K562 (cell line): ENCODE results near the gene NRTN. TPM values are rescaled to one million over a fixed set of nuclear protein-coding genes. Genes with fewer than 3 reads are reported as not detected.

ENCODE experiments used
- ARID4B ChIP-seq: sonication (generic); formaldehyde crosslinking; IDR thresholded peaks from 2 replicates; pipeline ENCODE4 v1.8.0; 2022; ENCODE audit warnings: mild to moderate bottlenecking, missing genetic modification reagents
- ATF3 ChIP-seq, 2 experiments: fragments of 450-650 bp in 1 of 2; sonication (generic) in 1 of 2; formaldehyde crosslinking in 1 of 2; IDR thresholded peaks in 1 of 2; conservative IDR thresholded peaks in 1 of 2; 2 replicates each; pipeline versions ENCODE4 v1.6.1 to v1.8.1; 2016 to 2023; ENCODE audit warnings: mild to moderate bottlenecking in 2 of 2, moderate library complexity in 2 of 2, inconsistent platforms in 1 of 2, missing genetic modification reagents in 1 of 2
- CC2D1A ChIP-seq: fragments of 450-650 bp; IDR thresholded peaks from 2 replicates; pipeline ENCODE4 v1.6.1; 2017; ENCODE audit warnings: mild to moderate bottlenecking
- CEBPB ChIP-seq: fragments of 450-650 bp; IDR thresholded peaks from 2 replicates; pipeline ENCODE4 v1.6.1; 2016; ENCODE audit warnings: missing genetic modification characterization, missing compliant biosample characterization
- EGR1 ChIP-seq: fragments of 450-650 bp; conservative IDR thresholded peaks from 2 replicates; pipeline ENCODE4 v1.6.1; 2017; ENCODE audit warnings: mild to moderate bottlenecking
- FOSL1 ChIP-seq: fragments of 200-800 bp; sonication (Bioruptor generic); conservative IDR thresholded peaks from 2 replicates; pipeline ENCODE4 v1.6.1; 2016; ENCODE audit warnings: missing genetic modification characterization, missing compliant biosample characterization
- MEF2A ChIP-seq: IDR thresholded peaks from 2 replicates; pipeline ENCODE4 v1.6.1; 2011; ENCODE audit warnings: low read depth, mild to moderate bottlenecking, low read length, moderate library complexity; ENCODE audit not compliant: control insufficient read depth
- NR2F6 ChIP-seq: fragments of 450-650 bp; formaldehyde crosslinking; IDR thresholded peaks from 2 replicates; pipeline ENCODE4 v1.4.0; 2020; ENCODE audit warnings: mild to moderate bottlenecking
- NRF1 ChIP-seq, 2 experiments: fragments of 450-650 bp; IDR thresholded peaks in 1 of 2; conservative IDR thresholded peaks in 1 of 2; 2 replicates each; pipeline ENCODE4 v1.6.1; 2014; ENCODE audit warnings: mild to moderate bottlenecking in 2 of 2
- PHF21A ChIP-seq: fragments of 450-650 bp; IDR thresholded peaks from 2 replicates; pipeline ENCODE4 v1.6.1; 2017; ENCODE audit warnings: low read depth, borderline replicate concordance
- SNIP1 ChIP-seq: fragments of 450-650 bp; IDR thresholded peaks from 2 replicates; pipeline ENCODE4 v1.7.1; 2017; ENCODE audit warnings: low read depth, mild to moderate bottlenecking
- WHSC1 ChIP-seq: IDR thresholded peaks from one replicate; pipeline ENCODE4 v1.6.1; 2012; ENCODE audit warnings: low read length, control low read depth, inconsistent platforms
- ZBTB2 ChIP-seq: fragments of 450-650 bp; IDR thresholded peaks from 2 replicates; pipeline ENCODE4 v1.6.1; 2016; ENCODE audit warnings: antibody characterized with exemption
- ZEB2 ChIP-seq: fragments of 450-650 bp; IDR thresholded peaks from 2 replicates; pipeline ENCODE4 v1.6.1; 2016
- ZNF133 ChIP-seq: fragments of 250-450 bp; sonication (Bioruptor Pico); IDR thresholded peaks from 2 replicates; pipeline ENCODE4 v1.4.0; 2020; ENCODE audit warnings: mild to moderate bottlenecking
- ZNF592 ChIP-seq: fragments of 450-650 bp; IDR thresholded peaks from 2 replicates; pipeline ENCODE4 v1.6.1; 2017; ENCODE audit warnings: antibody characterized with exemption, mild to moderate bottlenecking
- polyA plus RNA-seq, 8 experiments: library from polyadenylated mRNA; depleted of rRNA in 4 of 8; stranded (reverse) in 5 of 8; unstranded in 3 of 8; fragments of >200 nt; fragmentation: Nextera tagmentation in 2 of 8; fragmentation: Illumina TruSeq in 1 of 8; extraction: Ambion mirVana in 2 of 8; extraction: Trizol in 1 of 8; gene quantifications; 2 replicates each; pipeline versions ENCODE4 v1.2.1 to v1.2.3, GENCODE V29; 2011 to 2014; ENCODE audit warnings: inconsistent platforms in 1 of 8, missing spikeins in 1 of 8
- total RNA-seq, 7 experiments: library from RNA; depleted of rRNA in 6 of 7; stranded (reverse); fragments of >200 nt in 6 of 7; fragmentation: Illumina TruSeq in 2 of 7; extraction: Trizol in 2 of 7; gene quantifications; 2 replicates each; pipeline versions ENCODE4 v1.2.1 to v1.2.3, GENCODE V29; 2011 to 2021; ENCODE audit warnings: low replicate concordance in 1 of 7

Gene NRTN
- total and polyA plus RNA-seq, 9 of the 15 experiments (the other 6 are each of a cell fraction or from before 2014, with no cell fraction given) = 0.62 to 8.1 (median 1.6) TPM; not detected in 2

GRCh38 chr19:5790559-5791520, 14.0 kb upstream of the NRTN start, which contains the start of gene DUS3L (continued):
- TF ChIP-seq ZBTB2 (peak; percentile 90), EGR1 (peak; percentile 47), ZNF133 (CRISPR knock-in tag) (0 out of 2 replicates have a peak, but pooled peaks have one; percentile 34), MEF2A (no peak; the same call in 1 of the 2 replicates), PHF21A (no peak), ZNF592 (peak; percentile 86), CC2D1A (no peak), WHSC1 (no peak), SNIP1 (no peak), ARID4B (CRISPR knock-in tag) (peak; percentile 100), ZEB2 (no peak; the same call in 1 of the 2 replicates), NR2F6 (0 out of 2 replicates have a peak, but pooled peaks have one; percentile 27), CEBPB (tag) (peak; percentile 71), ATF3 (IDR thresholded peaks at IDR 0.05) (no peak; the same call in none of the 2 replicates), ATF3 (CRISPR knock-in tag; conservative IDR thresholded peaks at IDR 0.05) (peak; percentile 83), NRF1 (conservative IDR thresholded peaks at IDR 0.05 in 1 of 2, IDR thresholded peaks at IDR 0.05 in 1 of 2) (peak; percentile 96 to 97), FOSL1 (tag) (0 out of 2 replicates have a peak, but pooled peaks have one; percentile 44)
